ENCODE measurements around the gene KDM8.

DNA sequence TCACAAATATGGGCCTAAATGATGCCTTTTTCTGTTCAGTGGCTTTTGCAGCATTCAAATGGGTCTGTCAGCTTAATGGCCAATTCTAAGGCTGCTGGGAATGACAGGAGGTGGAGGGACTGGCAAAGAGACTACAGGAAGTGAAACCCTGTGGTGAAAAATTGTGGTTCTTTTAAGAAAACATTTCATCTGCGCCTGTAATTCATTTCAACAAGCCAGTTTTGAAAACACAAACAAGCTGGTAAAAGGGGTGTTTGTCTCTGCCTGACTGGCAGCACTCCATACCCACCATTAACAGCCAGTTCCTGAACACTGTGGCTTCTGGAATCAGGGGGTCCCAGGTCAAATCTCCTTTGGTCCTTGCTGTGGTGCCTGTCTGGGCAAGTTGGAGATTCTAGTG lies 3.6 kb upstream of the KDM8 start:
- TF ChIP-seq POLR2AphosphoS5 (IDR thresholded peaks at IDR 0.05; ENCODE audit: low read depth, low read length) = no peak
- no peak for TF ChIP-seq TAF1 (IDR thresholded peaks at IDR 0.05; ENCODE audit: borderline replicate concordance, insufficient read depth, low read length)
